GM21825 (cell line): Measurements from ENCODE around the gene CNPY3.
"Not testable (repeated sequence)": the region's sequence is repeated elsewhere in the genome, so short reads cannot be mapped to it uniquely, and the experiment has no call there.

Experiments
- ATAC-seq: cut with Tn5 transposase; IDR thresholded peaks from one replicate; pipeline ENCODE4 v1.9.1; 2021; ENCODE audit warnings: mild to moderate bottlenecking, moderate library complexity; ENCODE audit not compliant: unreplicated experiment

CNPY3 gene

DNA sequence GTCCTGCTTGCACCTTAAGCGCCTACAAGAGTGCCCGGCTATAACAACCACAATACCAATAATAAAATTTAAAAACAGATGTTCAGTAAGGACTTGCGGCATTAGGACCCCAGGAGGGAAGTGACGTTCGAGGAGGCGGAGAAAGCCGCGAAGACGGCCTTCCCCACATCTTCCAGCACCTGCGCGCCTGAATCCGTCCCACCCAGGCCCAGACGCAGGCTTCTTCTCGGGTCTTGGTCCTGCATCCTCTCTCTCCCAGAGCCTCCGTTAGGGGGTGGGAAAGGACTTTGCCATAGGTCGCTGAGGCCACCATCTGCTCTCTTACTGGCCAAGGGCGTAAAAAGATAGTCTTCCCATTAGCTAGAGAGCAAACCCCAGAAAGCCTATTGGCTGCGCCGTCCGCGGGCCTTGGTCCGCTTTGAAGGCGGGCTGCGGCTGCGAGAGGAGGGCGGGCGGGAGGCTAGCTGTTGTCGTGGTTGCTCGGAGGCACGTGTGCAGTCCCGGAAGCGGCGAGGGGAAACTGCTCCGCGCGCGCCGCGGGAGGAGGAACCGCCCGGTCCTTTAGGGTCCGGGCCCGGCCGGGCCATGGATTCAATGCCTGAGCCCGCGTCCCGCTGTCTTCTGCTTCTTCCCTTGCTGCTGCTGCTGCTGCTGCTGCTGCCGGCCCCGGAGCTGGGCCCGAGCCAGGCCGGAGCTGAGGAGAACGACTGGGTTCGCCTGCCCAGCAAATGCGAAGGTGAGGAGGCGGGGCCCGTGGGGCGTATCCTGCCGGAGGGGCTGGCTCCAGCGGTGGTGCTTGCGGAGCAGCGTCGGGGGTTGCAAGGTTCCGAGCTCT lies at the start of gene CNPY3:
TSS of gene CNPY3 (plus strand) at position 495 of the 835 bp plus-strand sequence. CDS start at position 586, 91 bp downstream.
- peak; percentile 68 for ATAC-seq

DNA sequence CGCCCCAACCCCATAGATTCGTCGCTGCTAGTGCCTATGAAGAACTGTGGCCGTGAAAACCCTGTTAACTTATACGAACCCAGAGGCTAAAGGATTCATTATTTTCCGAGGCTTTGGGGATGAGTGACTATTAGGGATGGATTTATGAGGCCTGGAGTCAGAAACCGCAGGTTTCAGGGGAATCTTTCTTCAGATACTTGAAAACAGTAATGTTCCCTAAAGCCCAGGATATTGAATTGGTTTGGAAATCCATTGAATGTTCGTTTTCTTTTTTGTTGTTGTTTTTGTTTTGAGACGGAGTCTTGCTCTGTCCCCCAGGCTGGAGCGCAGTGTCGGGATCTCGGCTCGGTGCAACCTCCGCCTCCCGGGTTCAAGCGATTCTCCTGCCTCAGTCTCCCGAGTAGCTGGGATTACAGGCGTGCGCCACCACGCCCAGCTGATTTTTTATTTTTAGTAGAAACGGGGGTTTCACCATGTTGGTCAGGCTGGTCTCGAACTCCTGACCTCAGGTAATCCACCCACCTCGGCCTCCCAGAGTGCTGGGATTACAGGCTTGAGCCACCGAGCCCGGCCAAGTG lies 49.0 kb upstream of the CNPY3 start:
- ATAC-seq = not testable (repeated sequence)

DNA sequence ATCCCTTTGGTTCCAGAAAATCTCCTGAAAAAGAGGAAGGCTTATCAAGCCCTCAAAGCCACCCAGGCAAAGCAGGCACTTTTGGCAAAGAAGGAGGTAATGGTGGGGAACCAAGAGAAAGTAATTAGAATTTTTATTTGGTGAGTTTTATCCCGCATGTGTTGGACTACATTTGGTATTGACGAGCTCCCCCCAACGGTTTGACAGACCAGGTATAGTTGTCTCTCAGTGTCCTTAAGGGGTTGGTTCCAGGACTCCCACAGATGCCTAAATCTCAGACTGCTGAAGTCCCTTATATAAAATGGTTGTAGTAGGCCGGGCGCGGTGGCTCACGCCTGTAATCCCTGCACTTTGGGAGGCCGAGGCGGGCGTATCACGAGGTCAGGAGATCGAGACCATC lies 48.4 kb upstream of the CNPY3 start:
- not testable (repeated sequence) for ATAC-seq

DNA sequence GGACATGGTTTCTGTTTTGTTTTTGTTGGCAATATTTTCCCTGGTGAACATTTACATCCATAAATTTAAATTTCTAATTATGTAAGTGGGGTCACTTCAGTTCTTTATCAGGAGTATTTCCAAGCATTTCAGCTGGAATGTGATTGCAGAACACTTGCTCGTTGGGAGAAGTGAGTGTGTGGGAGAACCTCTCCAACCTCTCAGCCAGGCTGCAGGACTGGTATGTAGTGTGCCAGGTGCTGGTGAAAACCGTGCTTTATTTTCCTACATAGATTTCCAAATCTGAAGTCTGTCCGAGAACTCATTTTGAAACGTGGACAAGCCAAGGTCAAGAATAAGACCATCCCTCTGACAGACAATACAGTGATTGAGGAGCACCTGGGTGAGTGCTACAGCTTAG lies 43.6 kb upstream of the CNPY3 start:
- no peak for ATAC-seq

DNA sequence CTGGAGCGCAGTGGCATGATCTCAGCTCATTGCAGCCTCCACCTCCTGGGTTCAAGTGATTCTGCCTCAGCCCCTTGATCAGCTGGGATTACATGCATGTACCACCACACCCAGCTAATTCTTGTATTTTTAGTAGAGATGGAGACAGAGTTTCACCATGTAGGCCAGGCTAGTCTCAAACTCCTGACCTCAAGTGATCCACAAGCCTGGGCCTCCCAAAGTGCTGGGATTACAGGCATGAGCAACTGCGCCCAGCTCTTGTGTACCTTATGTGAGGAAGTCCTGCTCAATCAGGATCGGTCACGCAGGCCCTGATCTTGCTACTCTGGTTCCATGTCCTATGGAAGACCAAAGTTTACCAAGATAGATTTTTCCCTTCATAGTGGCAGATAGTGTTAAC lies 41.1 kb upstream of the CNPY3 start:
- ATAC-seq = not testable (repeated sequence)

DNA sequence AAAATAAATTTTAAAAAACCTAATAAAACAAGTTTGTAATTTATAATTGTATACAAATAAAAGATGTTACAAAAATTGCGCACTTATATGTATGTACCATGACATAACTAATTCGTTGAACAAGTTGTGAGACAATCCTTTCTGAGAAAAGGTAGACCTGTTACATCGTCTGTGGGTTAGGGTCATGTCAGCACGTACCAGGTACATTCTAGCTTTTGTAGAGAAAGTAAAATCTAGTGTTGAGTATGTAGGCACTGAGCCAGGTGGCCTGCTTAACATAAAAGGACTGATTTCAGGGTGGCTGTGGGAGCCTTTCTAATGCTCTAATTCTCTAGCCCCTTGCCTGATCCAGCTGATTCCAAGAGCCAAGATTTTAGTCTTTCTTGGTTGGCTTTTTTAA lies 39.5 kb upstream of the CNPY3 start:
- ATAC-seq = no peak

DNA sequence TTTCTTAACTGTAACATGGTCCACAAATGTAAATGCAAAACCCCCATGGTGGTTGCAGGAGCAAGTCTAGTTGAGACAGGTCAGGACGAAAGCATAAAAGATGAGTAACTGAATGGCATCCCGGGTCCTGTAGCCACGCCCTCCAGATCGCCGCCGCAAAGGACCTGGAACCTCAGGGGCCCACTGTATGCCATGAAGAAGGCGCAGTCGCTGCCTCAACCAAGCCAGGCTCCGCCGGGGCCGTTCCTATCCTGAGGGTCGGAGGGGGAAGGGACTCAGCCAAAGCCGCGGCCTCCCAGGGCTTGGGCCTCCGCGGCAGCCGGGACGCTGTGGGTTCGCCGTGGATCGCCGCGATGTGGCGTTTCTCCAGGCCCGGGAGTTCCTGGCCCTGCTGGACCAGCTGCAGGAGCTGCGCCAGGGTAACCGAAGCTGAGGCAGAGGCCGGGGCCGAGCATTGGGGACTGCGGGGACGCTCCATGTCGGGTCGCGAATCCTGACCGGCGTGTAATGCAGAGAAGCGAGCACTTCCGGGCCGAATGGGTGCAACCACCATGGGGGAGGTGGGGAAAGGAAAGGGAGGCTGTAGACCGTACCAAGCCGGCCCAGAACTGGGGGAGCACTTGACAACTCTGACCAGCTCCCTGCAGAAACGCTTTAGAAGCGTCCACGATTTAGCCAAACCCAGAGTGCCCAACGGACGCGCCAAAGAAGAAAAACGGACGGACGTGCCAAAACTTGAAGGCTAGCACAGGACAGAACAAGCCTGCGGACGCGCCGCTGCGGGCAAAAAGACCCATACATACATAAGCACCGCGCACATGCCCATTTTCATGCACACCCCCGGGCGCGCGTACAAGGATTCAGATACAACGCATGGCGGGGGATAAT lies 38.7 kb upstream of the CNPY3 start:
- ATAC-seq = peak; percentile 91

DNA sequence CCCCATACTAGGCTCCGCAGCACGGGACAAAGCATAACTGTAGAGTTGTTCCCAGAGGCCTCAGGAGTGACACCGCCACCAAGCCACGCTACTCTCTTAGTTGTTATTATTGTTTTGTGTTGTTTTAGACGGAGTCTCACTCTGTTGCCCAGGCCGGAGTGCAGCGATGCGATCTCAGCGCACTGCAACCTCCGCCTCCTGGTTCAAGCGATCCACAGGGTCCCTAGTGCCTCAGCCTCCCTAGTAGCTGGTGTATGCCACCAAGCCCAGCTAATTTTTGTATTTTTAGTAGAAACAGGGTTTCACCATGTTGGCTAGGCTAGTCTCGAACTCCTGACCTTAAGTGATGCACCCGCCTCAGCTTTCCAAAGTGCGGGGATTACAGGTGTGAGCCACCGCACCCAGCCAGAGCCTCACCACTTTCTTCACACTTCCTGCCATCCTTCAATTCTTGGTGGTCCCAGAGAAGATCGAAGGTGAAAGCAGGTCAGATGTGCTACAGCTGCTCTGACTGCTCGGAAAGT lies 38.0 kb upstream of the CNPY3 start:
- no peak for ATAC-seq

DNA sequence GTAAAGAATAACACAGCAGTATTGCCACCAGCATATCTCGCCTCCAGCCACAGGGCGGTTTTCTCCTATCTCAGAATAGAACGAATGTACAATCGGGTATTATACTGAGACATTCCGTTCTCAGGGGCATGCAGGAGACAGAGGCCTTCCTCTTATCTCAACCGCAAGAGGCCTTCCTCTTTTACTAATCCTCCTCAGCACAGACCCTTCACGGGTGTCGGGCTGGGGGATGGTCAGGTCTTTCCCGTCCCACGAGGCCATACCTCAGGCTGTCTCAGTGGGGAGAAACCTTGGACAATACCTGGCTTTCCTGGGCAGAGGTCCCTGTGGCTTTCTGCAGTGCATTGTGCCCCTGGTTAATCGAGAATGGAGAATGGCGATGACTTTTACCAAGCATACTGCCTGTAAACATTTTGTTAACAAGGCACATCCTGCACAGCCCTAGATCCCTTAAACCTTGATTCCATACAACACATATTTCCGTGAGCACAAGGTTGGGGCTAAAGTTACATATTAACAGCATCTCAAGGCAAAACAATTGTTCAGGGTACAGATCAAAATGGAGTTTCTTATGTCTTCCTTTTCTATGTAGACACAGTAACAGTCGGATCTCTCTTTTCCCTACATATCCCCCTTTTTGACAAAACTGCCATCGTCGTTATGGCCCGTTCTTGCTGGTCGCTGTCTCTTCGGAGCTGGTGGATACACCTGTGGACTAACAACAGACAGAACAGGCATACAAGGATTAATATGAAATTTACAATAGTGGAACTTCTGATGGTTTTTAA lies 35.0 kb upstream of the CNPY3 start:
- ATAC-seq = not testable (repeated sequence)

DNA sequence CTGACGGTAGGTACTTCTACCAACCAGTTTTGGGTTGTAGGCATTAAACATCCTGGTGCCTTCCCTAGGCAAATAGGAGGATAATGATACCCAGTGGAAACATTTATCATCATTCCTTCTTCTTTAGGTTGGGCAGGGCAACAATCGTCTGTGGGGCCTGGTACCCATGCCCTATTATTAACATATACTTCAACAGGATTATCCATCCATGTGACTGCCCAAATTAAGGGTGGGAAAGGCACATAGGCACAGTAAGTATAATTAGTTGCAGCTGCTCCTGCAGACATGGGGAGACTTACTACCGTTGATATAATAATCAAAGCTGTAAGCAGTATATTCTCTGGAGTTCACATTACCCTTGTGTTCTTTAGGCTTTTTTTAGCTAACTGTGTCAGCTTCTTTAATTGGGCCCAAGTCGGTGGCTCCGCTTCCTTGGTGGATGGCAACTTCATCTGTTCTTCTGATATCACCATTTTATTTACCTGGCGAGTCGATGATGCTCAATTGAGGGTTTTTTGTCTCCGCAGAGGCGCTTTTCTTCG lies 33.0 kb upstream of the CNPY3 start:
- ATAC-seq = no peak

DNA sequence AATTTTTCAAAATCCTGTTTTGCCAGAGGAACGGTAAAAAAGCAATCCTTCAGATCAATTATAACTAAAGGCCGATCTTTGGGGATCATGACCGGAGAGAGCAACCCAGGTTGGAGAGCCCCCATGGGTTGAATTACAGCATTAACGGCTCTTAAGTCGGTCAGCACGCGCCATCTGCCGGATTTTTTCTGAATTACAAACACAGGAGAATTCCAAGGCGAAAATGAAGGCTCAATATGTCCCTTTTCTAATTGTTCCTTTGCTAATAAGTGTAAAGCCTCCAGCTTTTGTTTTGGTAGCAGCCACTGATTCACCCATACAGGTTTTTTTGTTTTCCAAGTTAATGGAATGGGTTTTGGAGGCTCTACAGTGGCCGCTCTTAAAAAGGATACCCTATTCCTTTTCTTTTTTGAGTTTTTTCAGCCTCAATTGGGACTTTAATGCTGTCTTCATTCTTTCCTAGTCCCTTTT lies 30.4 kb upstream of the CNPY3 start:
- ATAC-seq = no peak

DNA sequence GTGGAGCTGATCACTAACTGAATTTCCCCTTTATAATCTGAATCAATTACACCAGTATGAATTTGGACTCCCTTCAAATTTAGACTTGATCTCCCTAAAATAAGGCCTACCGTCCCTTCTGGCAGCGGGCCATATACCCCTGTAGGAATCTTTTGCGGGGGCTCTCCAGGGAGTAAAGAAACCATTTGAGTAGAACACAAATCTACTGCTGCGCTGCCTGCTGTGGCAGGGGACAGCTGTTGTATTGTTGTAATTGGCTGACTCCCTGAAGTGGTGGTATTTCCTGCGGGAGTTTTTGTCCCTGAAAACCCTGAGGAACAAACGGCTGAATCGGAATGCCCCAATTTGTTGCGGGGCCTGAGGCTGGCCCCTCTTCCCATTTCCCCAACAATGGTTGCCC lies 29.4 kb upstream of the CNPY3 start:
- ATAC-seq = no peak

DNA sequence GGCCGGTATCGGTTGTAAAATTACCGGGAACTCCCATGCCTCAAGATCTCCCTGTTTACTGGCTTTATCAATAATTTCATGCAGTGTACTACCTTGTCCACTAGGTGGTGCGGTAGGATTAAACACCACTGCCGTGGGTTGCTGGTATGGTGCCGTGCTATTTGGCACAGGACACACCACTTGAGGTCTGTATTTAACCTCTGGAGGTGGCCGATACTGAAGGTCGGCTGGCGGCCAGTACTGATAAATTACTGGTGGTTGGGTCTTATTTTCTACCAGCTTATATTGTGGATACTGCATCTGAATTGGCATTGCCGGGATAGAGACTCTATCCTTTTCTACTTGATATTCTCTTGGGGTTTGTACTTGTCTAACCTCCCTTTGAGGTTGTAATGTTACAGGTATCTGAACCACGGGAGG lies 27.7 kb upstream of the CNPY3 start:
- peak; percentile 50 for ATAC-seq

DNA sequence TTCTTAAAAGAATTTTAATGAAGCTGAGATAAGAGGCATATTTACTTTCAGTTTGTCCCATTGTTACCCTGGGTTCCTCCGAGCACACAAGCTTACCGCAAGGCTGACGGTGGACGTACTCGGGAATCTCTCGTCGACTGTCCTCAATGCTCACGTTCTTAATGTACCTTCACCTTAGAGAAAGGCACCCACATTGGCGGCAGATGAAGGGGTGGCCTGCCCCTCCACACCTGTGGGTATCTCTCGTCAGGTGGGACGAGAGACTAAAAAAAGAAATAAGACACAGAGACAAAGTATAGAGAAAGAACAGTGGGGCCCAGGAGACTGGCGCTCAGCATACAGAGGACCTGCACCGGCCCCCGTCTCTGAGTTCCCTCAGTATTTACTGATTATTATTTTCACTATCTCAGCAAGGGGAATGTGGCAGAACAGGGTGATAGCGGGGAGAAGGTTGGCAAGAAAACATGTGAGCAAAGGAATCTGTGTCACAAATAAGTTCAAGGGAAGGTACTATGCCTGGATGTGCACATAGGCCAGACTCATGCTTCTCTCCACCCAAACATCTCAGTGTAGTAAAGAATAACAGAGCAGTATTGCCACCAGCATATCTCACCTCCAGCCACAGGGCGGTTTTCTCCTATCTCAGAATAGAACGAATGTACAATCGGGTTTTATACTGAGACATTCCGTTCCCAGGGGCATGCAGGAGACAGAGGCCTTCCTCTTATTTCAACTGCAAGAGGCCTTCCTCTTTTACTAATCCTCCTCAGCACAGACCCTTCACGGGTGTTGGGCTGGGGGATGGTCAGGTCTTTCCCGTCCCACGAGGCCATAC lies 26.6 kb upstream of the CNPY3 start:
- not testable (repeated sequence) for ATAC-seq

DNA sequence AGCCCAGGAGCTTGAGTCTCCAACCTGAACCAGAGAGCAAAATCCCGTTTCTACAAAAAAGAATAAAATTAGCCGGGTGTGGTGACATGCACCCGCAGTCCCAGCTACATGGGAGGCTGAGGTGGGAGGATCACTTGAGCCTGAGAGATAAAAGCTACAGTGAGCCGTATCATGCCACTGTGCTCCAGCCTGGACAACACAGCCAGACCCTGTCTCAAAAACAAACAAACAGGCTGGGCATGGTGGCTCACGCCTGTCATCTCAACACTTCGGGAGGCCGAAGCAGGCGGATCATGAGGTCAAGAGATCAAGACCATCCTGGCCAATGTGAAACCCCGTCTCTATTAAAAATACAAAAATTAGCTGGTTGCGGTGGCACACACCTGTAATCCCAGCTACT lies 24.8 kb upstream of the CNPY3 start:
- ATAC-seq = no peak

DNA sequence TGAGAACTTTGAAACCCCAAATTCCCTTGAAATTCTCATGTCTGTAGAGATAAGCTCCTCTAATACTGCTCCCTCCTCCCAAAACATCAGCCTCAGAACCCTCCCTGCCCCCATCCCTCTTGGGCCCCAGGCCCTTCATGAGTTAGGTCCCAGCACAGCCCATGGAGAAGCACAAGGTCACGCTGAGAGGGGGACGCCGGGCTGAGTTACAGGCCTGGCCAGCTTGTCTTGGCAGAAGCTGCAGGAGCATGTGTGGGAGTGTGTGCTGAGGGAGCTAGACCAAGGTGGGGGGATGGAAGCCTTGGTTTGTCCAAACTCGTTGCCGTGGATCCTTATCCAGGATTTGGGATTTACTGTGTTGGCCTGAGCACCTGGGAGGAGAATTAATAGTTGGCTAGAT lies 21.9 kb upstream of the CNPY3 start:
- no peak for ATAC-seq

DNA sequence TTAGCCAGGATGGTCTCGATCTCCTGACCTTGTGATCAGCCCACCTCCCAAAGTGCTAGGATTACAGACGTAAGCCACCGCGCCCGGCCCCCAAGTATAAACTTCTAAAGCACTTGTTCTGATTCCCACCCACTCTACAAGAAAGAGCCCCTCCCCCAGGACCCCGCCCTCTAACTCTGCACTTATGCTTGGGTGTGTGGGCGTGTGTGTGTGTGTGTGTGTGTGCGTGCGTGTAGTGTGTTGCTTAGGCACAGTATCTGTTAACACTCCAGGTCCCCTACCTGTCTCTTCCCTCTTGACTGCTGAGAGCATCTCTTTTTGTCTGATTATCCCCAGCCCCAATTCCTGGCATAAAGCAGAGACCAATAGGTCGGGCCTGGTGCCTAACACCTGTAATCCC lies 19.4 kb upstream of the CNPY3 start:
- ATAC-seq = no peak

DNA sequence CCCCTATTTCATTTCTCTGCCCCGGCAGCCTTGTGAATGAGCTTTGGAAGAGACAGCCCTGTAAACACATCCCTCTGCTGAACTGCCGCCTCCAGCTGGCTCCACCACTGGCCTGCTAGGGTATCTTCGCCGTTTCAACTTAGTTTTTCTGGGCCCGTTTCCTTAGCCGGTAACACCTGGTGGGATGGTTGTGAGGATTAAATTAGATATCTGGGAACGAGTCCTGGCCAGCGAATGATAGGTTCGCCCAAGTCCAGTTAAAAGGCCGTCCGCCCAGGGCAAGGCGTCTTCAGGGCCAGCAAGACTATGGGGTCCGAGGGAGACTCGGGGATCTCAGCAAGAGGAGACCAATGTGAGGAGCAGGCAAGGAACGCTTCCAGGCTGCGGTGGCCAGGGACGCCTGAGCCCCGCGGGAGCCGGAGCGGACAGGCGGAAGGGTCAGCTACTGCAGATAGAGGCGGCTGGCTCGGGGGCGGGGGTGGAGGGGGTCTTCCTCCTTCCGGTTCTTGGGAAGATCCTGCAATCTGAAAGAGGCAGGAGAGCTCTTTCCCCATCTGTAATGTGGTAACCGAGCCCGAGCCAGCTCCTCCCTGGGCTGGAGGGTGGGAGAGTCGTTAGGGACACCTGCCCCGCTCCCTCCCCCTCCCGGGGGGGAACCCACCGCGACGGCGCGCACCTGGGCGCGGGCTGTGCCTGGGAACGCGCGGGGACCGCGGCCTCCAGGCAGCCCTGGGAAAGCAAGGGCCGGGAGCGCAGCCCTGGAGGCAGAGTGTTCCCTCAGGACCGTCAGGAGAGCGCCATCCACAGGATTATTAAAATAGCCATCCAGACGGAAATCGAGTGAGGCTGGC lies 17.9 kb upstream of the CNPY3 start:
- no peak for ATAC-seq
